Peyer's patch (tissue), 4 donors: ENCODE results near the gene CDH2.

Source experiments
- POLR2A ChIP-seq, 2 donors: fragments of 450-650 bp; IDR thresholded peaks; one replicate each; pipeline ENCODE4 v1.5.1; 2017; ENCODE audit warnings: antibody characterized with exemption in 2 of 2, mild to moderate bottlenecking in 2 of 2, moderate library complexity in 2 of 2
- TF ChIP-seq, protein P1 (sequence below), 6 experiments: fragments of 450-650 bp in 4 of 6; fragments of 200-600 bp in 2 of 6; sonication (generic) in 1 of 6; IDR thresholded peaks; one replicate each; pipeline ENCODE4 v1.5.1; 2017 to 2019; ENCODE audit warnings: antibody characterized with exemption in 6 of 6, mild to moderate bottlenecking in 3 of 6, moderate library complexity in 1 of 6

DNA sequence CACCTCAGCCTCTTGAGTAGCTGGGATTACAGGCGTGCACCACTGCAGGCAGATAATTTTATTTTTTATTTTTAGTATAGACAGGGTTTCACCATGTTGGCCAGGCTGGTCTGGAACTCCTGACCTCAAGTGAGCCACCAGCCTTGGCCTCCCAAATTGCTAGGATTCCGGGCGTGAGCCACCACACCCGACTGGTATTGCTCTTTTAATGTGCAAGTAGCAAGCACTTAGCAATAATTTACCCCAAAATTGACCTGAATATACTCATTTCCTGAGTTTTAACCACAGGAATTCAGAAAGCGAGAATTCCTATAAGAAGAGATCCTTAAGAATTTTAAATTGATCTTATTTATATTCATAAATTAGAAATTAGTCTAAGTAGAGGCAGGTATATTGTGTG, 169.1 kb downstream of the CDH2 start:
- TF ChIP-seq, protein P1, sequence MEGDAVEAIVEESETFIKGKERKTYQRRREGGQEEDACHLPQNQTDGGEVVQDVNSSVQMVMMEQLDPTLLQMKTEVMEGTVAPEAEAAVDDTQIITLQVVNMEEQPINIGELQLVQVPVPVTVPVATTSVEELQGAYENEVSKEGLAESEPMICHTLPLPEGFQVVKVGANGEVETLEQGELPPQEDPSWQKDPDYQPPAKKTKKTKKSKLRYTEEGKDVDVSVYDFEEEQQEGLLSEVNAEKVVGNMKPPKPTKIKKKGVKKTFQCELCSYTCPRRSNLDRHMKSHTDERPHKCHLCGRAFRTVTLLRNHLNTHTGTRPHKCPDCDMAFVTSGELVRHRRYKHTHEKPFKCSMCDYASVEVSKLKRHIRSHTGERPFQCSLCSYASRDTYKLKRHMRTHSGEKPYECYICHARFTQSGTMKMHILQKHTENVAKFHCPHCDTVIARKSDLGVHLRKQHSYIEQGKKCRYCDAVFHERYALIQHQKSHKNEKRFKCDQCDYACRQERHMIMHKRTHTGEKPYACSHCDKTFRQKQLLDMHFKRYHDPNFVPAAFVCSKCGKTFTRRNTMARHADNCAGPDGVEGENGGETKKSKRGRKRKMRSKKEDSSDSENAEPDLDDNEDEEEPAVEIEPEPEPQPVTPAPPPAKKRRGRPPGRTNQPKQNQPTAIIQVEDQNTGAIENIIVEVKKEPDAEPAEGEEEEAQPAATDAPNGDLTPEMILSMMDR (IDR thresholded peaks at IDR 0.05): no peak
- TF ChIP-seq POLR2A (IDR thresholded peaks at IDR 0.05): no peak
